Hematopoietic multipotent progenitor cell treated with erythropoietin and hydrocortisone succinate and interleukin-3 and kit ligand, for 8 days (in vitro differentiated cells): Measurements from ENCODE around the gene SEMA4D.

Experiments used
- DNase-seq: peaks from one replicate; pipeline ENCODE4 v3.0.0-alpha.2; 2015

The SEMA4D gene

GRCh38 chr9:89408628-89409101 lies 89.2 kb downstream of the SEMA4D start:
- DNase-seq = peak; percentile 86

DNA sequence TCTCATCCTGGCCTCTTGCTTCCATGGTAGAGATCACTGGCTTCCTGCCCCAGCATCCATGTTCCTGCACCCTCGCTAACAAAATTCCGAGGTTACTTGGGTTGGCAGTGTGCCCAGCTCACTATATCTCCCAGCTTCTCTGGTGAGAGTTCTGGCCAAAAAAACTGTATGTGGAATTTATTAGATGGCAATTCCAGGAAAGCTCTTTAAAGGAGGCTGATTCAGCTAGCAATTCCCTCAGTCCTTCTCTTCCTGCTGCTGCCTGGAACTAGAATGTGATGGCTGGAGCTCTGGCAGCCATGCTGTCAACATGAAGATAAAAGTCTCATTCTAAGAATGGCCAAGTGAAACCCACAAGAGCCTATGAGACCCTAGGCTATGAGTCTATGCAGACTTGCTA lies 90.8 kb downstream of the SEMA4D start:
- DNase-seq = no peak

DNA sequence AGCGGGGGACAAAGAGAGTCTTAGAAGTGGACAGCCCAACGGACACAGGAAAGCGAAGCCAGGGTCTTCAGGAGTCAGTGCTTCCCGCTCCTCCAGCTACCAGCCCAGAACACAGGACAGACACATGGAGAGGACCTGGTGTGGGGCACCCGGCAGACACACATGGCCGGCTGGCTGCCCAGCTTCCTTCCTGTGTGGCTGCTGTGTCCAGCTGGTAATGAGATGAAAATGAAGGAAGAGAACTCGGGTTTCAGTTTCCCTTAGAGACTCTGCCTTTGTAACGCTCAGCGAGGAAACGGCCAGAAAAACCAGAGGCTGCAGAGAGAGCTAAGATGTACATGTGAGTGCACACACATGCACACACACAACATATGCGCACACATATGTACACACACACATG lies 92.1 kb downstream of the SEMA4D start:
- no peak for DNase-seq

GRCh38 chr9:89404074-89404473 lies 93.8 kb downstream of the SEMA4D start:
- DNase-seq = no peak

GRCh38 chr9:89402695-89403427 lies 95.1 kb downstream of the SEMA4D start:
- no peak for DNase-seq

DNA sequence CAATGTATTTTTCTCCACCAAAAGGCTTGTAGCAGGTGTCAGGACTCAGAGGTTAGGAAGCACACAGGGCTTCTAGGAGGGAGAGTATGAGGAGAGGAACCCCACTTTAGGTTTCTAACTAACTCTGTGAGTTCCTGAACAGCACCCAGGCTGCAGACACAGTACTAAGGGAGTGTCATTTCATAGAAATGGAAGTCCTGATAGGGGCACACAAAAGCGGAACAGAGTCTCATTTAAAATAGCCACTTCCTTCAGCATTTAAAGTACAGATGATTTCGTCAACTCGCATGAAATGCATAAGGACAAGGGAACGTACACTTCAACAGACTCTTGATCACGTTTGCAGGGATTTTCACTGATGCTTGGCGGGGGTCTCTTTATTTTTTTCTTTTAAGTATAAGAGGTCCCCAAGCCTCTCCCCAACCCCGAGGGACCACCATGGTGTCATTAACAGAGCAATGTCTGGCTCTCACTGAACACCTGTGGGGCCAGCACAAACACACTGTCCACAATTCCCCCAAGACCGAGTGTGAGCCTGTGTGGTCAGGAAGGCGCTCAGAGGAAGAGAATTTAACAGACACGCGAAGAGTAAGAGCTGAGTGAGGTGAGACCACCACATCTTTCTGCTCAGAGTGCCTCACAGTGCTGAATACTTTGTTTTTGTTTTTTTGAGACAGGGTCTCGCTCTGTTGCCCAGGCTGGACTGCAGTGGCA lies 97.4 kb downstream of the SEMA4D start:
- DNase-seq = peak; percentile 47

DNA sequence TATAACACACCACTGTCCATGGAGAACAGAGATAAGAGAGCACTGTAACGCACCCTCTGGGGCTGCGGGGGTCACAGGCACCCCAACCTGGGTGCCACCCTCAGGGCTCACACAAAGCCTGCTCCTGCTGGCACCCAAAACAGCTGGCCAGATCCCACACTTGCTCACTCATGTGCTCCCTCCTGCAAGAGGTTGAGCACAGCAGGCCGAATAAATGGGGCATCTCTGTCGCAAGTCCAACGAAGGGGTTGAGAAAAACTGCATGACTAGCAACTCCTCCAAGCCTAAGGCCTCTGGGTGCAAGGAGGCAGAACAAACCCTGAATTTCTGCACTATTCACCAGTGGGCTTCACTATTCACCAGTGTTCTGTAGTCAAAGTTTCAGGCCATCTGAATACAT lies 99.3 kb downstream of the SEMA4D start:
- no peak for DNase-seq

GRCh38 chr9:89397471-89397870 lies 100.4 kb downstream of the SEMA4D start:
- DNase-seq = no peak

DNA sequence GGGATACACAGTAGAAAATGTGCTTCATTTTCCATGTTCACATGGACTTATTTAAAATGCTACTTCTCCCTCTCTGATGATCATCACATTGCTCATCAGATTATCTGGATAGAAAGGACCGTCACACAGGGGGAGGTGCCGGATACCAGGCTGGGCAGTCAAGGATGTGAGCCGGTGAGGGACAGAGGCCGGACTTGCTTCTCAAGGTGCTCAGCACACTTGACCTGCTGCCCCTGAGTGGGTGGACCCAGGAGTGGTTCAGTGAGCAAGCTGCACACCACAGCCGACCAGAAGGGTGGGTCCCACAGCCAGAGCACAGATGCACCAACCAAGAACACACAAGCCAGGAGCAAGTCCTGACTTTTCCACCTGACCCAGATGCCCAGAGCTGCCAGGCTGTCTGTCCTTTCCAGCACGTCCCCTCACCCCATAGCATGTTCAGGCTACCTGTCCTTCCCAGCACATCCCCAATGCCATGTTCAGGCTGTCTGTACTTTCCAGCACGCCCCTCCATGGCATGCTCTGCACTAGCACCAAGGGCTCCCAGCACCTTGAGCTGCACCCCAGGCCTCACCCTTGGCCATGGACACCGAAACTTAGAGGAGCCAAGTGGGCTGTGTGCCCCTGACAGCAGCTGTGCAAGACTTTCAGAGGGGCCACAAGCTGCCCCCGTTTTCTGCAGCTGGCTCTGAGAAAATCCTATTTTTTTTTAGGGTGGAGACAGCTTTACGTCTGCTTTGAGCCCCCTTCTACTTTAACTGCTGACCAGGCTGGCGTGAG lies 101.8 kb downstream of the SEMA4D start:
- no peak for DNase-seq

DNA sequence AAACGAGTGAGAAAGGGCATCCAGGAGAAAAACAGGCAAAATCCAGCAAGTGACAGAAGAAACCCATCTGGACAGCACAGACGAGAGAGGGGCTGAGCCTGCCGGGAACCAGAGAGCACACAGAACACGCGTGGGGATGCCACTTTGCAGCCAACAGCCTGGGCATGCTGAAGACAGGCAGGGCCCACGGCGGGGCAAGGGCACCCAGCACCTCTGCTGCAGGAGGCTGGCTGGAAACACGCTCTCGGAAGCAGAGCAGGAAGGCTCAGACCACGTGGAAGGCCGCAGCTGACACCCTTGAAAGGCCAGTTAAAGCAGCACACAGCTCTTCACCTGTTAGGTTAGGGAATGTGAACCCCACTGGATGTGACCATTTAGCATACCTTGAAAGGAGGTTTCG lies 103.5 kb downstream of the SEMA4D start:
- DNase-seq = no peak

- no peak for DNase-seq
Measured at GRCh38 chr9:89391585-89391984, 106.3 kb downstream of the SEMA4D start.

GRCh38 chr9:89390578-89391116 lies 107.3 kb downstream of the SEMA4D start:
- no peak for DNase-seq

- DNase-seq = no peak
Measured at GRCh38 chr9:89390068-89390555, 107.8 kb downstream of the SEMA4D start.

DNA sequence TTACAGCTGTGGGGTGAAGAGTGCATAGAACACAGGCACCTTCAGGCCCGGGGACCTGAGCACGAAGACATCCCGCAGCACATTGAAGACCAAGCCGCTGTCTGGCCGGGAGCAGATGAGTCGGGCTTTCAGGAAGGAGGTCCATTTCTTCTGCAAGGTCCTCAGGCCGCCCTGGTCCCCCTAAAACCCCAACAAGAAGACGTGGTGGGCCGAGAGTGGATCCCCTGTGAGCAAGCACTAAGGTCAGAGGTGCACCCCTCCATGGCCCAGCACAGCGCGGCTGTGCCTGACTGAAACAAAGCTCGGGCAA lies 109.1 kb downstream of the SEMA4D start:
- no peak for DNase-seq

GRCh38 chr9:89388084-89388867 lies 109.6 kb downstream of the SEMA4D start:
- peak; percentile 25 for DNase-seq

- DNase-seq = no peak
Measured at GRCh38 chr9:89387197-89387849, 110.6 kb downstream of the SEMA4D start.

DNA sequence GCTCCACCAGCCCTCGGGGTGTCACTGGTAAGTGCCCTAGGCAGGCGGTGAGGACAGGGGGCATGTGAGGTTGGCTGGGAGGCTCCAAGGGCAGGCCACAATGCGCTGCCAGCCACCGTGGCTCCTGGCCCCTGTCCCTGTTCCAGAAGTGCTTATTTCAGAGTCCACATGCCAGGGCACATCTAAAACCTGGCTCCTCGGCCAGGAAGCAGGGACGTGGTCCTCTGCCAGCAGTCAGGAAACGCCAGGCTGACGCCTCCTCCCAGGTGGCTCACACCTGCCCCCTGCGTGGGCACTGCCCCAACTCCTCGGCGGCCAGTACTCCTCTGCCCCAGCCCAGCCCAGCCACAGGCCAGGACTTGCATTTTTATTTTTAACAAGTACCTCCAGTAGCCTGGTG lies 111.1 kb downstream of the SEMA4D start:
- no peak for DNase-seq

GRCh38 chr9:89386206-89386605 lies 111.7 kb downstream of the SEMA4D start:
- DNase-seq = no peak

DNA sequence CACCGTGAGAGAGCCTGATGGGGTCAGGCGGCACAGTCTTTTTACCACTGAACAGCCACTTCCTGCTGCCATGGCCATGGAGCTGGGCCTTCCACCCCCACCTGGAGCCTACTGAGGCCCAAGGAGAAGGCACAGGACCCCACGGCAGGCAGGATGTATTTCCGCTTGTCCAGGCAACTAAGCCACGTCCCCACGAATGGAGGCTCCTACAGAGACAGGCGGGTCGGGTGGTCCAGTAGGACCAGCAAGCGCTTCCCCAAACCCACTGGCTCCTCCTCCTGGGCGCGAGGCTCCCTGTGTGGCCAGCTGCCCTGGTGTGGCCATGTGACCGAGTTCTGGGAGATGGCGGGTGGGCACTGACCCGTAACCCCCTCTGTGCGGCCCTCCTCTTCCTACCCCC lies 113.1 kb downstream of the SEMA4D start:
- DNase-seq = no peak

- no peak for DNase-seq
Measured at GRCh38 chr9:89383721-89384300, 114.1 kb downstream of the SEMA4D start.

DNA sequence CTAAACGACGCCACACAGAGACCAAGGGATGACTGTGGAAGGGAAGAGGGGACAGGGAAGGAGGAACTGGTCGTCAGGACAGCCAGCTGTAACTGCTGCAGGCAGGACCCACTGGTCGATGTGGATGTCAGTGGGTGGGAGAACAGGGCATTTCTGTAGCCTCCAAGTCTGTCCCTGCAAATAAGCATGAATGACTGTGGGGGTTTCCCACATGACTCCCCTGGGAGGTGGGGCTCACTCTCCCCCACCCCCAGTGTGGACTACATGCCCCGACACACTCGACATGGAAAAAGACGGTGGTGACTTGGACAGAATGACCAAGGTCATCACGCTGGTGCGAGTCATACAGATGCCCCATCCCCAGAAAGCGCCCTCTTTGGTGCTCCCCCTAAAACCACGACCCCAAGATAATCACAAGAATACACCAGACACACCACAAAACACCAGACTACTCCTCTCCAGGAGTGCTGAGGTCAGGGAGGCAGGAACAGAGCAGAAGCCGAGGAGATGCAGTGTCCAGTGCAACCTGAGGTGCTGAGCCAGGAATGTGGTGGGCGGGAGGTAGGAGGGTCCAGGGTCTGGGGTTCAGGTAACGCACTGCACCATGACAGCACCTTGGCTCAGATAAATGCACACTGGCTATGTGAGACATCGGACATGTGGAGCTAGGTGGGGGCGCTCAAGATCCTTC lies 114.7 kb downstream of the SEMA4D start:
- no peak for DNase-seq
